Peyer's patch (tissue), 4 donors: ENCODE measurements around the gene TRPV4.

Experiments
- CTCF ChIP-seq, 6 experiments: fragments of 450-650 bp in 4 of 6; fragments of 200-600 bp in 2 of 6; sonication (generic) in 1 of 6; IDR thresholded peaks; one replicate each; pipeline ENCODE4 v1.5.1; 2017 to 2019; ENCODE audit warnings: antibody characterized with exemption in 6 of 6, mild to moderate bottlenecking in 3 of 6, moderate library complexity in 1 of 6
- POLR2A ChIP-seq, 2 donors: fragments of 450-650 bp; IDR thresholded peaks; one replicate each; pipeline ENCODE4 v1.5.1; 2017; ENCODE audit warnings: antibody characterized with exemption in 2 of 2, mild to moderate bottlenecking in 2 of 2, moderate library complexity in 2 of 2

DNA sequence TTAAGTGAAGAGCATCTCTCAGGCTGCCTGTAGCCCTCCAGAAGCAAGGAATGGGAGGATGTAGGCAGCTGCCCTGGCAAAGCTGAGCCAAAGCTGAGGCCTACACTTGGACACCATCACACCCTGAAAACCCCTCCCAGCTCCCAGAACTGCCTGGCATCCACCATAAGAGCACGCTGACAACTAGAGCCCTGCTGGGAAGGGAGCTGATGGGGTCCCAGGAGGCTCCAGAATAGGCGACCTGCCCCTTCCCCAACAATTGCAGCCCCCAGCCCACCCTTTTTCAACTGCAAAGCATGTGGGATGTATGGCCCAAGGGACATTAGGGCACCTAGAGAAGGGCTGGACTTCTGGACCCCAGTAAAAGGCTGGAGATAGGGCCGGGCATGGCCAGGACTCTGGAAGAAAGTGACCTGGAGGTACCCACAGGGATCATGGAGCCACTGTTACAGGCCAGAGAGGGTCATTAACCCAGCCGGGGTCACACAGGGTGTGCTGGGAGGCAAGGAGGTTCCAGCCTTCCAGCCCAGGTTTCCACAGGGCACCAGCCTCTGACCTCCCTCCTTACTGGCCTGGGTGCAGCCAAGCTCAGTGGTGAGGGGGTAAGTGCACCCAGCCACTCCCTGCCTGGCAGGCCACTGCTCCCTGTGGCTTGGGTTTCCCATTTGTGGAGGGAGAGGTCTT lies 91.8 kb downstream of the TRPV4 start:
- TF ChIP-seq CTCF (IDR thresholded peaks at IDR 0.05) (no peak), POLR2A (IDR thresholded peaks at IDR 0.05) (no peak)
